Upper lobe of left lung (tissue), 6 donors: ENCODE results near the gene EXOC6. TPM values are rescaled to one million over a fixed set of nuclear protein-coding genes. Genes with fewer than 3 reads are reported as not detected.

Experiments
- ATAC-seq, 2 donors: fragments of 200-7000 bp; cut with Tn5 transposase; one replicate each; pipeline ENCODE4 v1.9.1; 2022; ENCODE audit warnings: mild to moderate bottlenecking in 2 of 2, moderate library complexity in 2 of 2; ENCODE audit not compliant: low FRiP score in 2 of 2
- DNase-seq, 2 donors: peaks; one replicate each; pipeline ENCODE4 v3.0.0-alpha.2; 2019 to 2020
- H3K27ac ChIP-seq, 4 donors: fragments of 200-600 bp; sonication (generic); one replicate each; pipeline ENCODE4 v1.5.1; 2016 to 2019
- H3K27me3 ChIP-seq, 4 donors: fragments of 200-600 bp; sonication (generic); one replicate each; pipeline ENCODE4 v1.5.1; 2017 to 2019
- H3K36me3 ChIP-seq, 4 donors: fragments of 200-600 bp; sonication (generic); one replicate each; pipeline ENCODE4 v1.5.1; 2016 to 2019
- H3K4me1 ChIP-seq, 4 donors: fragments of 200-600 bp; sonication (generic); one replicate each; pipeline ENCODE4 v1.5.1; 2018 to 2019
- H3K4me3 ChIP-seq, 4 donors: fragments of 200-600 bp; sonication (generic); one replicate each; pipeline ENCODE4 v1.5.1; 2017 to 2019; ENCODE audit warnings: mild to moderate bottlenecking in 2 of 4, moderate library complexity in 1 of 4
- H3K9me3 ChIP-seq, 4 donors: fragments of 200-600 bp; sonication (generic); one replicate each; pipeline ENCODE4 v1.5.1; 2018 to 2019
- CTCF ChIP-seq, 6 experiments: fragments of 450-650 bp in 4 of 6; fragments of 200-600 bp in 2 of 6; sonication (generic) in 2 of 6; IDR thresholded peaks; one replicate each; pipeline ENCODE4 v1.5.1; 2016 to 2019; ENCODE audit warnings: antibody characterized with exemption in 6 of 6
- EP300 ChIP-seq, 4 donors: sonication (generic); formaldehyde crosslinking; IDR thresholded peaks; one replicate each; pipeline ENCODE4 v1.5.1; 2017; ENCODE audit warnings: antibody characterized with exemption in 4 of 4, control low read depth in 2 of 4
- POLR2A ChIP-seq, 4 donors: fragments of 450-650 bp; IDR thresholded peaks; one replicate each; pipeline ENCODE4 v1.5.1; 2016 to 2017; ENCODE audit warnings: antibody characterized with exemption in 4 of 4, mild to moderate bottlenecking in 2 of 4
- POLR2AphosphoS5 ChIP-seq, 2 donors: sonication (generic); formaldehyde crosslinking; IDR thresholded peaks; one replicate each; pipeline ENCODE4 v1.5.1; 2017; ENCODE audit warnings: antibody characterized with exemption in 2 of 2
- WGBS, 2 donors: methylation state at CpG; one replicate each; pipeline ENCODE4 v1.1.5; 2017 to 2018; 5-methylcytosine and 5-hydroxymethylcytosine counted together
- total RNA-seq, 6 donors: library from RNA; depleted of rRNA in 4 of 6; stranded (reverse); fragments of >200 nt in 4 of 6; gene quantifications; one replicate each; pipeline versions ENCODE4 v1.1.0 to v1.2.1, GENCODE V29; 2016 to 2021
- donor health status: DM: no; HTN: no; CAD: no; lungs with moderate emphysema.
- donor health status: DM: no; HTN: yes; CAD: no; lungs with severe emphysema.

The EXOC6 gene
- total RNA-seq, 6 donors from 2014 or later, result 7.1 to 27.3 (median 20.1) TPM

GRCh38 chr10:92961638-92962037 lies 113.3 kb downstream of the EXOC6 start:
- 98 to 100% methylated on average over 2 of the region's 2 CpGs for WGBS, 2 donors
- no peak for TF ChIP-seq POLR2AphosphoS5 (IDR thresholded peaks at IDR 0.05)
- TF ChIP-seq CTCF (IDR thresholded peaks at IDR 0.05), result no peak
- TF ChIP-seq EP300 (IDR thresholded peaks at IDR 0.05), result no peak
- TF ChIP-seq POLR2A (IDR thresholded peaks at IDR 0.05), result no peak
- H3K4me1 ChIP-seq, result no peaks in the 10 kb centered on the region
- H3K36me3 ChIP-seq, result peaks cover 0 to 10% (median 2%) of the 10 kb centered on the region in 4 donors
- no peak overlapping the region for H3K4me3 ChIP-seq
- no peaks in the 10 kb centered on the region for H3K9me3 ChIP-seq
- ATAC-seq, result no peak
- H3K27ac ChIP-seq, result no peak overlapping the region
- no peak for DNase-seq
- no peaks in the 10 kb centered on the region for H3K27me3 ChIP-seq

- ATAC-seq (no peak), DNase-seq (no peak)
- H3K4me1 ChIP-seq, result no peaks in the 10 kb centered on the region
- TF ChIP-seq POLR2AphosphoS5 (IDR thresholded peaks at IDR 0.05) (no peak), CTCF (IDR thresholded peaks at IDR 0.05) (peak; percentile 25 to 58 (median 52)), EP300 (IDR thresholded peaks at IDR 0.05) (no peak)
- peaks cover 0 to 5% (median 0%) of the 10 kb centered on the region in 4 donors for H3K36me3 ChIP-seq
- 48 to 71% methylated on average over 2 of the region's 2 CpGs for WGBS, 2 donors
- no peaks in the 10 kb centered on the region for H3K27me3 ChIP-seq
- H3K4me3 ChIP-seq, result no peak overlapping the region
- H3K27ac ChIP-seq, result no peak overlapping the region
- no peaks in the 10 kb centered on the region for H3K9me3 ChIP-seq
Observed at GRCh38 chr10:92965314-92965713, 117.0 kb downstream of the EXOC6 start.

GRCh38 chr10:92967641-92968040 lies 119.3 kb downstream of the EXOC6 start:
- Histone ChIP-seq H3K27me3 (no peaks in the 10 kb centered on the region), H3K9me3 (no peaks in the 10 kb centered on the region), H3K36me3 (peaks cover 0 to 5% (median 2%) of the 10 kb centered on the region in 4 donors), H3K27ac (no peak overlapping the region), H3K4me3 (no peak overlapping the region), H3K4me1 (peaks cover 4 to 8% (median 4%) of the 10 kb centered on the region in 4 donors)
- 94 to 96% methylated on average over 2 of the region's 2 CpGs for WGBS, 2 donors
- no peak for ATAC-seq
- no peak for DNase-seq
- TF ChIP-seq POLR2AphosphoS5 (IDR thresholded peaks at IDR 0.05), result no peak

- H3K27ac ChIP-seq, result no peak overlapping the region
- no peak for TF ChIP-seq POLR2A (IDR thresholded peaks at IDR 0.05)
- TF ChIP-seq CTCF (IDR thresholded peaks at IDR 0.05), result no peak
- DNase-seq, result no peak
- H3K4me1 ChIP-seq, result peaks cover 4 to 8% (median 4%) of the 10 kb centered on the region in 4 donors
- no peaks in the 10 kb centered on the region for H3K9me3 ChIP-seq
- no peak for ATAC-seq
- H3K36me3 ChIP-seq, result peaks cover 0 to 8% (median 3%) of the 10 kb centered on the region in 4 donors
- H3K4me3 ChIP-seq, result no peak overlapping the region
- H3K27me3 ChIP-seq, result no peaks in the 10 kb centered on the region
- 93 to 100% methylated on average over 1 of the region's 1 CpG for WGBS, 2 donors
Observed at GRCh38 chr10:92969151-92969550, 120.8 kb downstream of the EXOC6 start.

GRCh38 chr10:92970301-92971070 lies 122.2 kb downstream of the EXOC6 start:
- 94 to 99% methylated on average over 3 of the region's 3 CpGs for WGBS, 2 donors

More at GRCh38 chr10:92970301-92971070, 122.2 kb downstream of the EXOC6 start:
- Histone ChIP-seq H3K27me3 (no peaks in the 10 kb centered on the region), H3K4me3 (no peak overlapping the region), H3K4me1 (peaks cover 4 to 8% (median 4%) of the 10 kb centered on the region in 4 donors), H3K9me3 (no peaks in the 10 kb centered on the region), H3K27ac (no peak overlapping the region), H3K36me3 (peaks cover 0 to 11% (median 5%) of the 10 kb centered on the region in 4 donors)
- DNase-seq (no peak), ATAC-seq (no peak)
- TF ChIP-seq POLR2AphosphoS5 (IDR thresholded peaks at IDR 0.05) (no peak), EP300 (IDR thresholded peaks at IDR 0.05) (no peak), POLR2A (IDR thresholded peaks at IDR 0.05) (no peak), CTCF (IDR thresholded peaks at IDR 0.05) (no peak)
